Inflammatory macrophage treated with lipopolysaccharide for 4 hours (primary cell): Measurements from ENCODE around the gene HOXA4.

Experiments used
- DNase-seq: peaks from one replicate; pipeline ENCODE4 v3.0.0-alpha.2; 2020

HOXA4 gene

GRCh38 chr7:27102581-27103442 lies 27.7 kb downstream of the HOXA4 start, which contains the start of gene HOXA2:
Gene HOXA2, minus strand, starts transcription at chr7:27102683. Its CDS starts 183 bp downstream, at chr7:27102500.
- no peak for DNase-seq

DNA sequence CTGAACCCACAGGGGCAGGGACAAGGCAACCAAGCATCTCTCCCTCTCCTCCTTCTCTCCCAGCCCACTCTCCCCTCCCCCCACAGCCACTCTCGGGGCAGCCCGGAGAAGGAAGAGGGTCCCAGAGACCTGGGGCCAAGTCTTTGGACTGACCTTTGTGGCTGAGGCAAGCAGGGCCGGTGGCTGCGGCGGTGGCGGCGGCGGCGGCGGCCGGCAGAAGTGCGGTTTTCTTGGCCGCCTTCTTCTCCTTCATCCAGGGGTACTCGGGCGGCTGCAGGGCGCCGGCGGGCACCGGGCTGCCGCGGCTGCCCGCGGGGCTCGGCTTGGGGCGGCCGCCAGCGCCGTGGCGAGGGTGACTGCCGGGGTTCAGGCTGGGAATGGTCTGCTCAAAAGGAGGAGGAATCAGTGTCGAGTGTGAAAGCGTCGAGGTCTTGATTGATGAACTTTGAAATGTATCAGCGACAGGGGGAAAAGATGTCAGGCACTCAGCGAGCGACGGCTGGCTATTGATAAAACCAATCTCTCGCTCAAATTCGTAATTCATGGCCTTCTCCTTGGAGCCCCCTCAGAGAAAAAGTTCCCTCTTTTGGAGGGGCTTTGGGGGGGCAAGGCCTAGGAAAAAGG lies 28.5 kb downstream of the HOXA4 start:
- DNase-seq, result no peak

DNA sequence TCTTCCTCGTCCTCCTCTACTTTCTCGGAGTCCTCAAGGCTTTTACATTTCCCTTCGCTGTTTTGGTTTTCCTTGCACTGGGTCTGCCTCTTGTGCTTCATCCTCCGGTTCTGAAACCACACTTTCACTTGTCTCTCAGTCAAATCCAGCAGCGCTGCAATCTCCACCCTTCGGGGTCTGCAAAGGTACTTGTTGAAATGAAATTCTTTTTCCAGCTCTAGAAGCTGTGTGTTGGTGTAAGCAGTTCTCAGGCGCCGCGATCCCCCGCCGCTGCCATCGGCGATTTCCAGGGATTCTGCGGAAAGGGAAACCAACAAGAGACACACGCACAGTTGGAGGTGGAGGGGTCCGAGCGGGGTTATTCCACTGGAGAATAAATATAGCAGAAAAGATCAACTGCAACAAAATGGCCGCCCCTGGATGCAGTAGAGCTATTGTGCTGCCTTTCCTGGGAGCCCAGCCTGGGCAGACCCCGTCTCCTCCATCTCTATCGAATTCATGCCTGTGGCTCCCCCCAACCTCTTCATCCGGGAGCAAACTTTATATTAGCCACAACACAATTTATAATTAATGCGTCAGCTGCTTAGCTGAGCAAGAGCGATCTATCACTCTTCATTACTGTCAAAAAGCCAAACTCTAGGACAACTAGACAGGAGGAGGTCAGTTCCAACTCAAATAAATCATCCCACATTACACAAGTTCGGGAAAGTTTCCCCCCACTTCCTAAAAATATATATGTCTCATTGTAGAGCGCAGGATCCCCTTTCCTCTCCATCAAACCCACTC lies 29.2 kb downstream of the HOXA4 start:
- DNase-seq, result no peak

DNA sequence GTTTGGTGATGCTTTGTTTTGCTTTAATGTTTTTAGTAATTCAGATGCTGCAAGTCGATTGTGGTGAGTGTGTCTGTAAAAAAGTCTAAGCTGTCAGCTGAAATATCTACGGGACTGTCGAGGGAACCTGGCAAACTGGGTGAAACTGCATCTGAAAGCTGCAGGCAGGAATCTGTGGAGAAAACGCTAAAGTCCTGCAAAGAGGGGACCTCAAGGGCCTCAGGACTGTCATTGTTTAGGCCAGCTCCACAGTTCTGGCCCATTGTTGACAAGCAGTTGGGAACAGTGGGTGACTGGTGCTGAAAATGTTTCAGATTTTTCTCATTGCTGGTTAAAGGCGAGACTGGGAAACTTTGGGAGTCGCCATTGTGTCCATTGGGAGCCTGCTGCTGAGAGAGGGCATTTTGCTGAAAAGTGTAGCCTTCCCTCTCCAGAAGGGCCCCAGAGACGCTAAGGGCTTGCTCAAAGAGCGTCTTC lies 29.8 kb downstream of the HOXA4 start:
- DNase-seq, result no peak

- no peak for DNase-seq
Measured at GRCh38 chr7:27099453-27100370, 30.8 kb downstream of the HOXA4 start.

DNA sequence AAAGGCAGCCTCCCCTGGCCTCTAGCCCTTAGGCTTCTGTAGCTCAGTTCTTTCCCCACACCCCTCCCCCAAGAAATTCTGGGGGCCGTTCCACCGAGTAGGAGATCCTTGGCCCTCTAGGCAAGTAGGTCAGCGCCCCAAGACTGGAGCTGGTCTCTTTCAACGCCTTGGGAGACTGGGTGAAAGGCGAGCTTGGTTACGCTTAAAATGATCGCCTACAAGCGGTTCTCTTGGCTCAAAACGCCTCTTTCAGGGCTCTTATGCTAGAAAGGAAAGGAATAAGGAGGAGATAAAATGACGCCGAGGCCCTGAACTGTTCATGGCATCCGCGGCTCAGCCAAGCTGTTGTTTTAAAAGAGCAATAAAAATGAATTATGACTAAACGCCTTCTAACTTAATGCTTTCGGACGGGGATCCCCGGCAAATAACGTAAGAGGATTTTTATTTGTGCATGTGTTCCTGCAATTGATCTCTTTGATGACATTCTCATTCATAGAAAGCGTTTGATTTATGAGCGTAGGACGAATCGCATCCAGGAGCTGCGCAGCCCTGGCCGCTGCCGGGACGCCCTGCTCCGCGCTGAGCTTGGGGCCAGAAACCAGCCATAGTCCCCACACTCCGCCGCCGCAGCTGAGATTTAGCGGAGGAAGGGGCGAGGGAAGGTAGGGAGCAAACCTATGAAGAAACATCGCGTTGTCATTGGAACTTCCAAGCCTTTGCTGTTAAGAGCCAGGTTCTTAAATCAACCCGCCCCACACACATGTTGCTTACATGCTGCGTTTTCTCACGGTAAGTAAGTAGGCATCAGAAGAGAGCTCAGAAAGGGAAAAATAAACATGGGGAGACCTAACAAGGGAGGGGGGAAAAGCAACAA lies 31.7 kb downstream of the HOXA4 start:
- no peak for DNase-seq

DNA sequence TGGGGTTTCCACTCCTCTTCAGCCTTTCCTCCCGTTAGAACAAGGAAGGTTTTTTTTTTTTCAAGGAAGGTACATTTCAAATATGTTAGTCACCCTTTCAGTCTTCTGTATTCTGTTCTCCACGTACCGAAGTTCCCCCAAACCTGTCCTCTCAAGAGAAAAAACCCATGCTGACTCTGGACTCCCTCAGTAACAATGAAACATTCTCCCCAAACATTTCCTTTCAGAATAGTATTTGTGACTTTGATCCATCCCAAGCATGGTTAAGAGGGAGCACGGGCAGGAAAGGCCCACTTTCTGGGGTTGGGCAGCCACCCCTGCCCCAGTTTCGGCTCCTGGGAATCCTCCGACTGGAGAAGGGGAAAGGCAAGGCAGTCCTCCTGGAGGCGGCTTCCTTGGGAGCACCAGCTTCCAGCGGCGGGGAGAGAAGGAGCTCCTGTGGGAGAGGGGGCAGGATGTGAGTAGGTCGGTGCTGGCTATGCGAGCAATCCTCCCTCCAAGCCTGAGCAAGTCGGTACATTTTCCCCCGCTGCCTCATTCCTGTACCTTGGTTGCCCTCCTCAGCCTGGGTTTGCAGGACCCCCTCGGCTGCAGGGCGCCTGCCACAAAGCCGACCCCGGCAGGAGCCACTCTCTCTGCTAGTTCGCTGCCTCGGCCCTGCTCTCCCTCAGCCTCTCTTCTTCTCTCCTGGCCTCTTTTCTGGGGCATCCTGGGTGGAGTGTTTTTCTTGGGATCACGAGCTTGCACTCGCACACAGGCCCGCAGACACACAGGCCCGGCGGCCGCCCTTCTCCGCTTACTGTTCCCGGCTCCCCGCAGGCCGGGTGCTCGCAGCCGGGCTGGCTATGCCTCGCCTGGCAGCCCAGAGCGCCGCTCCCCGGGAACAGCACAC lies 32.6 kb downstream of the HOXA4 start:
- no peak for DNase-seq

DNA sequence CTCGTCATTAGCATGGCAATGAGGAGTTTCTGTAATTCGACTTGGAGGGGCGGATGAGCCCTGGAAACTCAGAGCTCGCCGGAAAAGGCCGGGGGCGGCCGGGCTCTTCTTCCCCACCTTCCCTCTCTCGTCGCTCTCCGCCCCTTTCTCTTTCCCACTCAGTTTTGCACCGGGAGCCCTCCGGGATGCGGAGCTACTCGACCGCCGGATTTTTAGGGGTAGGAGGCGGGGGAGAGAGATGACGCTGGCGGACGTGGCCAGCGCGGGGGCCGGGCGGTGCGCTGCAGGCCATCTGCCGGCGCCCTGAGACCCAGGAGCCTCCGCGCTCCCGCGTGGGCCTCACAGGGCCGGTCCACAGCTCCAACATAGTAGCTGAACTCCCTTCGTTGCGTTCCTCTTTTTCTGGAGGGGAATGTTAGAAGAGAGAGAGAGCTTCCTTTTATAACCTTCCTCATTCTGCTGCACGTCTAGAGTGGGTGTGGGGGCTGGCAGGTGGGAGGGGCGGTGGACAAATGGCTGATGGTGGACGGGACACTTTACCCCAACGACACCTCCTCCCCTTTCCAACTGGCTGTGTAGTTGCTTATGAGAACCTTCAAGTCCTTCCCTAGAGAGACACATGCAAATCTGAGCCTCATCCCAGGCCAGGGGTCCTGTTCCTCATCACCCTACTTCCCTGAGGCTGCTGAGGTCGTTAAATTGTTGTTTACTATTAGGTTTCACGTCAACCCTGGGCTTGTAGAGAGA lies 33.6 kb downstream of the HOXA4 start:
- peak; percentile 81 for DNase-seq

DNA sequence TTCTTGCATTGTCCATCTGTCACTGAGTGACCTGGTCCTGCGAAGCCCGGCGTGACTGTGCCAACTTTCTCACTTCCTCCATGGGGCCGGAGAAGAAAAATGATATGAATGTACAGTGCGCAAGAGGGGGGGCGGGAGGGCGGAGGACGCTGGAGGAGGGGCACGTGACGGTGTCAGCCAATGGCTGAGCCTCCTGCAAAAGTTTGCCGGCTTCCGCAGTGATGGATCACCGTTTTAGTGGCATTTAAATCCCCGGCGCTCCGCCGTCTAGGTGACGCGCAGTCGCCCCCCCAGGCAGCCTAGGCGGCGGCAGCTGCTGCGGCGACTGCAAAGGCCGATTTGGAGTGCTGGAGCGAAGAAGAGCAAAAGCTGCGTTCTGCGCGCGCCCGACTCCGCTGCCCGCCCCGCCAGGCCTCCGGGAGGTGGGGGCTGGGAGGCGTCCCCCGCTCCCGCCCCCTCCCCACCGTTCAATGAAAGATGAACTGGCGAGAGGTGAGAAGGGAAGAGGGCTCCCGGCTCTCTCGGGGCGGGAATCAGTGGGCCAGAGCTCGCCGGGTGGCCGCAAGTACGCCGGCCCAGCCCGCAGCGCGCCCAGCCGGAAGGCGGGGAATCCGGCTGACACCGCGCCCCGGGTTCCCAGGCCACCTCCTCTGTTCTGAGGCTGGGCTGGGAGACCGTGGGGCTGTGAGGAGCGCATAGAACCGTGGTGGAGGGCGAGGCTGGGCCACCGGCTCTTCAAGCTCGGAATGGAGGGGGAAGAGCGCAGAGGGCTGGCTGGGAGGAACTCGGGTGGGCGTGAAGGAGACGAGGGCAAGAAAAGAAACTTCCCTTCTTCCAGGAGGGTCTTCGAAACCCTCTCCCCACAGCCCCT lies 34.4 kb downstream of the HOXA4 start, which contains the start of gene HOXA1:
TSS of gene HOXA1 (minus strand) at position 104 of the 871 bp plus-strand sequence. CDS start at position 16, 88 bp downstream.
- DNase-seq, result peak; percentile 92

DNA sequence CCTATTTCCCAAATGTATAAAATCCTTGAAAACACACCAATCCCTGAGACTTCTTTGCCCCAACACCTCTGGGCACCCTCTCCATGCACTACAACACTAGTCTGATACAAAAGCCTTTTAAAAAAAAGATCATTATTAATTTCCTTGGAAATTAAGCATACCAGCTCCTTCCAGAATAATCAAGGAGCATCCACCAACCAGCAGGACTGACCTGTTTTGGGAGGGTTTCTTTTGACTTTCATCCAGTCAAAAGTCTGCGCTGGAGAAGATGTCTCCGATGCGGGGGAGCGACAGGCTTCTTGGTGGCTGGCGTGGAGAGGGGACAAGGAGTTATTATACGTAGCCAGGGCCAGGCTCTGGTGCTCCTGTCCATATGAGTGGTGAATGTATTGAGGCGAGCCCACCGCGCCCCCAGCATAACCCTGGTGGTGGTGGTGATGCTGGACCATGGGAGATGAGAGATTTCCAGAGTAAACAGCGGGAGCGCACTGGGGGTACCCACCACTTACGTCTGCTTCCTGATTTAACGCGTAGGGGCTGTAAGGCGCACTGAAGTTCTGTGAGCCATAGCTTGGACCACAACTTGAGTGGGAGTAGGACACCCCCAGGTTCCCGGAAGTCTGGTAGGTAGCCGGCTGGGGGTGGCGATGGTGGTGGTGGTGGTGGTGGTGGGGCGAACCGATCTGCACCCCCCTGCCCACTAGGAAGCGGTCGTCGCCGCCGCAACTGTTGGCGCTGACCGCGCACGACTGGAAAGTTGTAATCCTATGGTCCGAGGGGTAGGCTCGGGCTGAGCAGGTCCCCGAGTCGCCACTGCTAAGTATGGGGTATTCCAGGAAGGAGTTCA lies 35.3 kb downstream of the HOXA4 start:
- DNase-seq, result no peak

DNA sequence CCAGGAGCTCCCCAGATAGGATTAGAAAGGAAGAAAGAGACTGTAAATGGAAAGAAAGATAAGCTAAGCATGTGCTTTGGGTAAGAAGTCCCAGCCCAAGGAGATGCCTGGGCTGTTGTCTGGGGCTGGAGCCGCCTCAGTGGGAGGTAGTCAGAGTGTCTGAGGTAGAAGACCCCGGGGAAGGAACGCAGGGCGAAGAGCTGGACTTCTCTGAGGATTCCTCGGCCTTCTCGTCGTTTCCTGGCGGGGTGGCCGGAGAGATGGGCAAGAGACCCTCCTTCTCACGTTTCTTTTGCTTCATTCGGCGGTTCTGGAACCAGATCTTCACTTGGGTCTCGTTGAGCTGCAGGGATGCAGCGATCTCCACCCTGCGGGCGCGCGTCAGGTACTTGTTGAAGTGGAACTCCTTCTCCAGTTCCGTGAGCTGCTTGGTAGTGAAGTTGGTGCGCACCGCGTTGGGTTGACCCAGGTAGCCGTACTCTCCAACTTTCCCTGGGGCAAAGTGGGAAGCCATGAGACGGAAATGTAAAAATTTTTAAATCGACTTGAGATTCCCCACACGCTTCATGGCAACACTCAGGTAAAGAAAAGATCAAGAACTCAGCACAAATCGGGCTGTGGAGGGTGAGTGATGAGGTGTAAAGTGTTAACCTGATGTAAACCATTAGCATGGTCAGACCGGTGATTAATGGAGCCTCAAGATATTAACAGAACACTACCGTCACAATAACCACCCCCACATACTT lies 36.1 kb downstream of the HOXA4 start:
- DNase-seq, result no peak

- DNase-seq, result no peak
Measured at GRCh38 chr7:27093184-27093895, 37.2 kb downstream of the HOXA4 start.

DNA sequence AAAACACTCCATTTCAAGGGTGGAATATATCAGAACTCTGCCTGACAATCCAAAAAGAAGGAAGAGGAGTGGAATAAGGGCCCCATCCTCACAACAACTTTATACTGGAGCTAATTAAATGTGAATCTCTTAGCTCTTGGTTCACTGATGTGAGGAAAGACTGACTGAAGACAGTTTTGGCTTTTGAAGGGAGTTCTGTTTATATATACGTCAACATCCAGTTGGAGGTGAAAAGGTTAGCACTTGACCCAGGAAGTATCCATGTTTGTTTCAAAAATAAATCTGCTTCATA lies 37.8 kb downstream of the HOXA4 start:
- no peak for DNase-seq

DNA sequence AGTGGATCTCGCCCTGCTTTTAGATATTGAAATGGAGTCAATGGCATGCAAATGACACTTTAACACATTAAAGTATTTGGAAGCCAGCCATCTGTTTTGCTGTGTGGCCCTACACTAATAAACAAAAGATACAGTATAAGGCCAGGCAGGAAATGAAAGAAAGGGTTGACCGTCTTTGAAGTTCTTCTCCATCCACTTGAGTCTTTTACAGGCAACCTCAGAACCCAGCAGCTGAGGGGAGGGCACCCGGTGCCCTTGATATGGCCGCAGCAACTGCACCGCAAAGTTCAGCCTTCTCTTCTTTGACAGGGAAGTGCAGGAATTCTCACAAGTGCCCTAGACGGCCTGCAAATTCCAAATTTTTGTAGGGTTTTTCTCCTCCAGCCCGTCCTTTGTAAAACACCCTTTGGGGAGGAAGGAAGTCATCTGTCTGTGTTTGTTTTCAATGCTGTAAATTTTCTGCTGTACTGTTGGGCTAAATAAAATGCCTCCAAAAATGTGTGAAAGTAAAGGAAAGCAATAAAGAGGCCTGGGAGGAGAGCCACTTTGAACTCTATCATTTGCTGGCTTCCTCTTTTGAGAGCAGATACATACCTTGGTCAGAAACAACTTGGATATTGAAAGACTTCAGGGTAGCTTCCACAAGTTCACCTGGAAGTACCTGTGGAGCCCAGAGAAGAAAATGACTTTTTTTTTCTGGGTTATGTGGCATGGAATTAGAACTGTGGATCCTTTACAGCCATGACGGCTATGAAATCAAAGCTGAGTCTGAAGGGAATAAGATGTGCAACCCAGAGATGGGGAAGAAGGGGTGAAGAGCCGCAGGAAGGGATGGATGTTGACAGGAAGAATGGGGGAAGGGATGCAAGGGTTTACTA lies 38.4 kb downstream of the HOXA4 start:
- DNase-seq, result no peak

DNA sequence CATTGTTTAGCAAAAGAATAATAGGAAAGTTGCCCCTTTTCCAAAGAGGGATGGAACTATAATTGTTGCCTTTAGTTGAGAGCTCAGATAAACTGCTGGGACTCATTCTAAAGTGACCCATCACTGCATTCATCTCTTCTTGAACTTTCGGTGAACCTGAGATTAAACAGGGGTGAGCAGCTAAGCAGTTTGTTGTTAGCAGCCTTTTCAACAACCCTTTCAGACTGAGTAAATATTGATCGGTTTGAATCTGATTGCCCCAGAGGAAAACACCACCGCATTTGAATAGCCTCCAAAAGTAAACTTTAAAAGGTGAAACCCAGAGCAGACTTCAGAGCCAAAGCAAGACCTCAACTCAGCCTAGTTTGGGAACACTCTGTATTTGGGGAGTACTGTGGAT lies 39.5 kb downstream of the HOXA4 start:
- no peak for DNase-seq
